ENCODE measurements around the gene SYVN1.

Gene SYVN1

DNA sequence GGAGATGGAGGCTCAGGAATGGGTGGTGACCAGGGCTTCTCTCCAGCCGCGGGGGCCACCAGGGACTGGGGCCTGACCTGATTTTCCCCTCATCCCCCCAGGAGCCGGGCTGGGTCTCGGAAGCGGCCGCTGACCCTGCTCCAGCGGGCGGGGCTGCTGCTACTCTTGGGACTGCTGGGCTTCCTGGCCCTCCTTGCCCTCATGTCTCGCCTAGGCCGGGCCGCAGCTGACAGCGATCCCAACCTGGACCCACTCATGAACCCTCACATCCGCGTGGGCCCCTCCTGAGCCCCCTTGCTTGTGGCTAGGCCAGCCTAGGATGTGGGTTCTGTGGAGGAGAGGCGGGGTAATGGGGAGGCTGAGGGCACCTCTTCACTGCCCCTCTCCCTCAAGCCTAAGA is 46.5 kb downstream of the SYVN1 start:
- DNase-seq (ENCODE audit: low spot score): no peak

DNA sequence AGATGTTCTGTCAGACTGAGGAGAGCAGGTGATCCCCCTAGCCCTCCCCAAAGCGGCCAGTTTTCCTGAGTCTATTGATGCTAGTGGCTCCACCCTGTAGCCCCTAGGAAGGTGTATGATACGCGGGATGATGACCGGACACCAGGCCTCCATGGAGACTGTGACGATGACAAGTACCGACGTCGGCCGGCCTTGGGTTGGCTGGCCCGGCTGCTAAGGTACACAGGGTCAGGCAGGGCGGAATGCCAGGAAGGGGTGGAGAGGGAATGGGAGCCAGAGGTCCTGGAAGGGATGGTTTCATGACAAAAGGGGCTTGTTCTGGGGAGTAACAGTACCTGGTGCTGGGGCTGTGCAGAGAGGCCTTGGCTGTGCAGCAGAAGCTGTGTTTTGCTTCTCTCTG is 47.1 kb downstream of the SYVN1 start:
- DNase-seq (ENCODE audit: low spot score): no peak

DNA sequence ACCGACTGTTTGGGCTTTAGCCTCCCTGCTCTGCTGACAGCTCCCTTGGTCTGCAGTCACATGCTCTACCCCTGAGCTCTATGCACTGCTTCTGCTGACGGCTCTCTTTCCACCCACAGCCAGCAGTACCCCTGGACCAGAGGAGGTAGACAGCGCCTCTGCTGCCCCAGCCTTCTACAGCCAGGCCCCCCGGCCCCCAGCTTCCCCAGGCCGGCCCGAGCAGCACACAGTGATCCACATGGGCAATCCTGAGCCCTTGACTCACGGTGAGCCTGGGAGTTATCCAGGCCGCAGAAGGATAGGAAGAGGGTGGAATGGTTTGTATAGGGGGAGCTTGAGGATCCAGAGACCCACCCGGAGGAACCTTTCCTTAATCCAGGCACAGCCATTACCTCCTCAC is 47.5 kb downstream of the SYVN1 start:
- DNase-seq (ENCODE audit: low spot score): no peak

DNA sequence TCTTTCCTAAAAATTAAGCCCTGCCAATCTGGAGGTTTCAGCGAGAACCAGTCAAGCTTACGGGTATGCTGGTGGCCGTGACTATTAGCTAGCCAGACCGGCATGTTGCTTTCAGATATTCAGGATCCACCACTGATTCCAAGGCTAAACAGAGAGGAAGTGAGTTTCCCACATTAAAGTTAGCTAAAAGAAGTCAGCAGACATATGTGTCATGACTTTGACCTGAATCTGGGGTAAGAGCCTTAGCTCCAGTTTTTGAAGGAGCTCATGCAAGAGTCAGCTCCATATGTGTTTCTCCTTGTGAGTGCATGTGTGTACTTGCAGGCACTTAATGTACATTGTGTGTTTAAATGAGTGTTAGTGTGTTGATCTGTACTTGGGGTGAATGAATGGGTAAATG is 48.9 kb downstream of the SYVN1 start:
- DNase-seq (ENCODE audit: low spot score): no peak

DNA sequence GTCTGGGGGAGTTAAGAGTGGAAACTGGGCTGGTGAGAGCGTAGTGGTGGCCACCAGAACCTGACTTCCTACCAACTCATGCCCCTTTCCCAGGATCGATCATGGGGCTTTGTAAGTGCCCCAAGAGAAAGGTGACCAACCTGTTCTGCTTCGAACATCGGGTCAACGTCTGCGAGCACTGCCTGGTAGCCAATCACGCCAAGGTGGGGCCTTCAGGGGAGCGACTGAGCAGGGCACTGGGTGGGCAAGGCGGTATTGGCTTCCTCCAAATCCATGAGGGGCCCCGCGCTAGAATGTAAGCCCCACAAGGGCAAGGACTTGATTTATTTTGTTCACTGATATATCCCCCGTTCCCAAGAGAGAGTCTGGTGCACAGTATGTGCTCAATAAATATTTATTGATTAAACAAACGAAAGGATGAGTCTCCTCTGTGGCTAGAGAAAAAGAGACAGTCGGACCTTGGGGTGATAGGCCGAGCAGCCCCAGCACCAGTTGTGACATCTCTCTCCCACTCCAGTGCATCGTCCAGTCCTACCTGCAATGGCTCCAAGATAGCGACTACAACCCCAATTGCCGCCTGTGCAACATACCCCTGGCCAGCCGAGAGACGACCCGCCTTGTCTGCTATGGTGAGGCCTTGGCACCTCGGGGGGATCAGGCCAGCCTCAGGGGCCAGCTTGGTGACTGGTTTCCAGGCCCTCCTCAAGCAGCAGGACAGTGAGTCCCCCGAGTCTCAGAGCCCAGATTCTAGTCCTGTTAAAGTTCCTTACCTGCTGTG is 49.5 kb downstream of the SYVN1 start:
- DNase-seq (ENCODE audit: low spot score): no peak

DNA sequence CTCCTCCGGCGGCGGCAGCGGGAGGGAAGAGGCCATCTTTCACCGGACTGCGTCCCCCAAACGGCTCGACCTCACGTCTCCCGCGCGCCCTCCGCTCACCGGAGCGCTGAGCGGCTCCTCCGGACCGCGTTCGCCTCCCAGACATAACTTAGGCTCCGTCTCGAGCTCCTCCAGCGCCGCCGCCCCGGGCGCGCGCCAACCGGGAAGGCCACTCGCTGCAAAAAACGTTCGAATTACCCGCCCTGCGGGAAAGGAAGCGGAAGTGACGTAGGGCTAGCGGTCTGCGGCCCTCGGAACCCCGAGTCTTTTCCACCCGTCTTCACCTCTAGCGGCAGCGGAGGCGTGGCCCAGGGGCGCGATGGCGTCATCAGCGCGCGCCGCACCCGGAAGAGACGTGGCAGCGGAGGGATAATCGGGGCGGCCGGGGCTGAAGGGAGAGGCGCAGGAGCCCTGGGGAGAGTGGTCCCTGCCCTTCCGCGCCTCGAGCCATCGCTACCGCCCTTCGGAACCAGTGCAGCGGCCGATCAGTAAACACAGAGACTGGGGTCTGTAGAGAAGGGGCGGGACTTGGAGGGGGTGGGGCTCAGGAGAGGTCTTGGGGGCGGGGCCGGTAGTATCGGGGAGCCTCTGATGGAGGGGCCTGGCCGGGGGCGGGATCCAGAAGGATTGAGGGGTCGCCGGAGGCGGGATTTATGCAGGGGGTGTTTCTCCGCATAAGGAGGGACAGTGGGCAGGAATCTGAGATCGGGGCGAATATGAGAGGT is 50.3 kb downstream of the SYVN1 start, which contains the start of the genes CDCA5 and ZFPL1:
Gene CDCA5, minus strand, starts transcription at position 207 of the 764 bp plus-strand sequence. Its CDS starts 62 bp downstream, at position 145.
Gene ZFPL1, plus strand, starts transcription at position 389 of the 764 bp plus-strand sequence. CDS start 477 bp downstream, outside the sequence.
- DNase-seq (ENCODE audit: low spot score): peak; percentile 96

DNA sequence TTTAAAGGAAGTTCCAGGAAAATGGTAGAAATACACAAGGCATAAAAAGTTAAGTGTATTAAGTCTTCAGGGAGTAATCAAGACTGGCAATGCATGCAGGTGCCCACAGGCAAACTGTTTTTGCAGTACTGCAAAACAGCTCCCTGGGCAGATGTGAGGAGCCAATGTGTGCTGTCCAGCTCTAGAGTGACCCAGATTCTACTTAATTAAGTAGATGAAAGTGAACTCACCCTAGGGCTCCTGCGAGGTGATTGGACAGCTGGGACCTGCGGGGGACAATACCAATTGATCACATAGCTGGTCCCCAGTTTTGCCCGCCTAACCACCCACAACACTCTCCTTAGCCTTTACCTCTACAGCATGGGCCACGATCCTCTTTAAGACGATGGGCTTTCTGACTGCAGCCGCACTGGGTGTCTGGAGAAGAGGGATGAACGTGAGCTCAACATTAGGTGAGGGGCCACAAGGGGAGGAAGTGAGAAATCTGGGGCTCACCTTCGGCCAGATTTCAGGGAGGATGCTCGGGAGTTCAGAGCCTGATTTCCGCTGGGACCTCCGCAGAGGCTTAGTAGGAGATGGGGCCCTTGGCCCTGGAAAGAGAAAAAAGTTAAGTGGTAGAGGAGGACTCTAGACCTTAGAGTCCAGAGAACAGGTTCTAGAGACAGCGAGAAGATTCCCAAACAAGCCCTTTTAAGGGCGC is 51.0 kb downstream of the SYVN1 start:
- peak; percentile 59 for DNase-seq (ENCODE audit: low spot score)

DNA sequence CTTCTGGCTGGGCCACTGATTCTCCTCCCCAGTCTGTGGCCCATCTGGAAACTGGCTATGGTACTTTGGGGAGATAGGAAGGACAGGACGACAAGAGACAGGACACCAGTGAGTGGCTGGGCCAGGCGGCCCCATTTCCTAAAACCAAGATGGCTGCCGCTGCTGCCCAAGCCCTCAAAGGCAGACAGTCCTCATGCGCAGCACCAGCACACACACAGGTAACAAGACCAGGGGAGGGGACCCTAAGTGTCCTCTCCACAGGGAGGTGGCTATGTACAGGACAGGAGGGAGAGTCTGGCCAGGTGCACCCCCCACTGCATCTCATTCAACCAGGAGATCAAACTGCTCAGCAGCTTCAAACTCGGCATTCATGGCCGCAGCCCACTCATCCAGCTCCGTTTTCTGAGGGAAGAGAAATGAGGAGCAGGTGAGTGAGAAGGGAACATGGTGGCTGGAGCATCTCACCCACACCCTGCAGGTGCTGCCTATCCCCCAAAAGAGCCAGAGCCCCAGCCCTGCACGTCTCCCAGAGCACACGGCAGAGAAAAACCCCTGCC is 55.5 kb downstream of the SYVN1 start:
- DNase-seq (ENCODE audit: low spot score): no peak

DNA sequence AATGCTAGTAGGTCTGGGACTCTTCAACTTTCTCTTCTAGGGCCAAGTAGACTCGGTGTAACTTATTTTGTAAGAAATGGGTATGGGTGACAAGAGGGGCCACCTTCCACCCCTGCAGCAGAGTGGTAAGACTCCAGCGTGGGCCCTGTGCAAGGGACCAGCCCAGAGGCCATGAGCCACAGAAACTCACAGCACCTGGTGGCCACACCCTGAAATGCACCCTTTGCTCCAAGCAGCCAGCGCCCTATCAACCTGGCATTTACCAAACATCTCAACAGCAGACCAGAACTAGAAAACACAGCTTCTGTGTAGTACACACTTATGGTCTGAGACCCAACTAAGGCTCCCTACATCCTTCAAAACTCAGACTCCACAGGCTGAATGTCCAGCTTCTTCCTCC is 56.2 kb downstream of the SYVN1 start:
- DNase-seq (ENCODE audit: low spot score): peak; percentile 43

DNA sequence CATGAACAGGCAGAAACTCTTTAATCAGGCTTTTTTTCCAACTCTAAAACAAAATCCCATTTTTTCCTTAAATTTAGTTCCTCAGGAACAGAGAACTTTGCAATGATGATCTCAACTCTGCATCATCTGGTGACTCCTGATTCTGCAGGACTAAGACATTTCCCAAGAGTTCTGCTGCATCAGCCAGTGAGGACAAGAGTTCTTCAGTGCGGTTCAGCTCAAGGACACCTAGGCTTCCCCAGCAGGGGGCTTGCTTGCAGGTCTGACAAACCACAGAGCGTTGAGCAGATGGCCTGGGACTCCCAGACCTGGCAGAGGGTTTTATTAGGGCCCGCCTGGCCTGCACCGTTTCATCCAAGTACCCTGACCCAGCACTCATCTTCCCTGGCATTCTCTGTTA is 56.9 kb downstream of the SYVN1 start:
- peak; percentile 51 for DNase-seq (ENCODE audit: low spot score)
